Fibroblast of mammary gland (primary cell): Measurements from ENCODE around the gene MTHFR.

Experiments
- DNase-seq: peaks from one replicate; pipeline ENCODE4 v3.0.0-alpha.2; 2010; ENCODE audit warnings: low read depth
- H3K4me3 ChIP-seq: 2 replicates; pipeline ENCODE4 v1.5.1; 2011; ENCODE audit warnings: low read depth, mild to moderate bottlenecking, low read length, moderate library complexity; ENCODE audit not compliant: control insufficient read depth
- TF ChIP-seq, protein P1 (sequence below): conservative IDR thresholded peaks from 2 replicates; pipeline ENCODE4 v1.5.1; 2011; ENCODE audit warnings: low read depth, low read length, inconsistent platforms; ENCODE audit not compliant: control insufficient read depth, insufficient read depth

The MTHFR gene

DNA sequence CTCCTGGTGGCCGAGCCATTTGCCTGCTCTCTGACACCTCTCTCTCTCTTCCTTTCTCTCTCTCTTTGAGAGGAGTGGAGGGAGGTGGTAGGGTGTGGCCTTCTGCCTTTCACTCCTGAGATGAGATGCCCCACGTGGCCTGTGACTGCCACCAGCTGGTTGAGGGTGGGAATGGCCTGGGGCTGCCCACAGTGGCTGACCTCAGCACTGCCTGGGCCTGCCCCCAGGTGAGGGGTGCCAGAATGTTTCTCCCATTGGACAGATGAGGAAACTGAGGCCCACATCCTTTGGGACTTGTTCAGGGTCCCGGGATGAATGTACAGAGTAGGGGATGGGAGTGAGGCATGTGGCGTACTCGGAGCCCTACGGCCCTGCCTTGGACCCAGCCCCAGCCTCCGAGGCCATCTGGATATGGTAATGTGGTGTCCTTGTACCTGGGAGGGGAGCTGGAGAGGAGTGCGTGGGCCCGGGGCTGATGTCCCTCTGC, 56.5 kb downstream of the MTHFR start:
- TF ChIP-seq, protein P1, sequence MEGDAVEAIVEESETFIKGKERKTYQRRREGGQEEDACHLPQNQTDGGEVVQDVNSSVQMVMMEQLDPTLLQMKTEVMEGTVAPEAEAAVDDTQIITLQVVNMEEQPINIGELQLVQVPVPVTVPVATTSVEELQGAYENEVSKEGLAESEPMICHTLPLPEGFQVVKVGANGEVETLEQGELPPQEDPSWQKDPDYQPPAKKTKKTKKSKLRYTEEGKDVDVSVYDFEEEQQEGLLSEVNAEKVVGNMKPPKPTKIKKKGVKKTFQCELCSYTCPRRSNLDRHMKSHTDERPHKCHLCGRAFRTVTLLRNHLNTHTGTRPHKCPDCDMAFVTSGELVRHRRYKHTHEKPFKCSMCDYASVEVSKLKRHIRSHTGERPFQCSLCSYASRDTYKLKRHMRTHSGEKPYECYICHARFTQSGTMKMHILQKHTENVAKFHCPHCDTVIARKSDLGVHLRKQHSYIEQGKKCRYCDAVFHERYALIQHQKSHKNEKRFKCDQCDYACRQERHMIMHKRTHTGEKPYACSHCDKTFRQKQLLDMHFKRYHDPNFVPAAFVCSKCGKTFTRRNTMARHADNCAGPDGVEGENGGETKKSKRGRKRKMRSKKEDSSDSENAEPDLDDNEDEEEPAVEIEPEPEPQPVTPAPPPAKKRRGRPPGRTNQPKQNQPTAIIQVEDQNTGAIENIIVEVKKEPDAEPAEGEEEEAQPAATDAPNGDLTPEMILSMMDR, result peak; percentile 35
- no peak overlapping the region for H3K4me3 ChIP-seq
- peak; percentile 16 for DNase-seq

DNA sequence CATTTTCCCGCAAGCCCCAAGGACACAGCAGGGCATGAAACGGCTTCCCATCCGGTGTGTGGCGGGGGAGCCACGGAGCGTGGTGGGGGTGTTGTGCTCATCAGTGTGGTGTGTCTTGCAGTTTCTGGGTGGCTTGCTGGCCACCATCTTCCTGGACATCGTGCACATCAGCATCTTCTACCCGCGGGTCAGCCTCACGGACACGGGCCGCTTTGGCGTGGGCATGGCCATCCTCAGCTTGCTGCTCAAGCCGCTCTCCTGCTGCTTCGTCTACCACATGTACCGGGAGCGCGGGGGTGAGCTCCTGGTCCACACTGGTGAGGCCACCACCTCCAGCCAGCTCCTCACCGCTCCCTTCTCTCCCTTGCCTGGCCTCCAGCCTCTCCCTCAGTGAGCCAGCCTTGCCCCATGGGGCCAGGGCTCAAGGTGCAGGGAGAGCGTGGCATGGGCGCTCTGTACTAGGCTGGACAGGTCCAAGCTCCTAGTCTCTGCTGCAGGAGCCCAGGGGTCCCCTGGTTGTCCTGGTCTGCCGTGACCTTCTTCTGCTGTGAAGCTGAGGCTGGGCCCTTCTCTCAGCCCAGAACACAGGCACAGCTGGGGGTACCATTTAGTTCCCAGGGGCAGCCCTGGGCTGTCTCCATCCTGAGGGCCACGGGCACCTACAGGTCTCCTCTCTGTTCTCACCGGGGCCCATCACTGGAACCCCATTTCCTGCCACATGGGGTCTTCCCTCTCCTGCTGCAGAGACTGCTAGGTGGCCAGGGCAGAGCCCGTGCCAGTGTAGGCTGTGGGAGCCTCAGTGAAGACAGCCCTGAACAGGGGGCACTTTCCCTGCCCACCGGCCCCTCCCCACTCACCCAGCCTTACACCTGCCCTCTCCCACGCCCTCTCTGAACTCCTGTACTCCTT, 57.2 kb downstream of the MTHFR start:
- TF ChIP-seq, protein P1, result no peak
- no peak overlapping the region for H3K4me3 ChIP-seq
- no peak for DNase-seq

DNA sequence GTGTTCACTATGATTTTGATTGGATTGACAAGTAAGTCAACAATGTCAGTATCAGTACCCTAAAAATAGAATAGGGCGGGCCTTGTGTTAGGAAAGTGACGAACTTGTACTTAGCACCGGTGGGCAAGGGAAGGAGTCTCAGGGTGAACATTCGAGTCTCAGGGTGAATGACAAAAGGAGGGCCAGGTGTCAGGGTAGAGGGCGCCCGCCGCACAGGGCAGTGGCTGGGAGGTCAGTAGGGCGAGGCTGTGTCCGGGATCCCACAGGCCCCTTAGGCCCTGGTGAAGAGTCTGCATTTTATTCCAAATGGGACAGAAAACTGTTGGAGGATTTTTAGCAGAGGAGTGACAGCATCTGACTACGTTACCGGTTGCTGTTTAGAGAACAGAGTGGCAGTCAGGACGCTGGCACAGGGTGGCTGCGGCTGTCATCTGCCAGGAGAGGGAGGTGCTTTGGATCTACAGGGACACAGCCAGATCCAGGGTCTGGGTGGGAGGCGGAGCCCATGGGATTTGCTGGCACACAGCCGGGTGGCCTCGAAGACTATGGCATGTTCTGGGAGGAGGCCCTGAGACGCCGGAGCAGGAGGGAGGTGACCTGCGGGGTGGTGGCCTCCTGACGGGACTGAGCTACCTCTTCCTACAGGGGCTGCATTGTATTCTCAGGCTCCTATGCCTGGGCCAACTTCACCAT, 58.8 kb downstream of the MTHFR start:
- no peak overlapping the region for H3K4me3 ChIP-seq
- no peak for DNase-seq
- TF ChIP-seq, protein P1, result no peak

DNA sequence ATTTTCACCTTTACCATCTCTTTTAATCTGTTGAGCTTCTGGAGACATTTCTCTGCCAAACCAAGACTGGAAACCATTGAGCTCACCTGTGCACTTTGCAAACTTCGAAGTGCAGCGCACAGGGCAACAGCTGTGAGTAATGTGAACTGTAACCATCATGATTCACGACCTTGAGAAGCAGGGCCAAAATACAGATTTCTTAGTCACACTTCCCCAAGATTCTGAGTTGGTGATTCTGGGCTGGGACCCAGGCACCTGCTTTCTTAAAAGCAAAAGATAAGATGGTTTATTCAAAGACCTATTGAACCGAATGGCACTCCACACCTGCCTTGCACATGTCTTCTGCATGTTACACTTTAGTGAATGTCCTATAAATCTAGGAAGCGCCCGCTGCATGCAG, 59.7 kb downstream of the MTHFR start:
- H3K4me3 ChIP-seq, result no peak overlapping the region
- DNase-seq, result peak; percentile 56
- TF ChIP-seq, protein P1, result no peak

DNA sequence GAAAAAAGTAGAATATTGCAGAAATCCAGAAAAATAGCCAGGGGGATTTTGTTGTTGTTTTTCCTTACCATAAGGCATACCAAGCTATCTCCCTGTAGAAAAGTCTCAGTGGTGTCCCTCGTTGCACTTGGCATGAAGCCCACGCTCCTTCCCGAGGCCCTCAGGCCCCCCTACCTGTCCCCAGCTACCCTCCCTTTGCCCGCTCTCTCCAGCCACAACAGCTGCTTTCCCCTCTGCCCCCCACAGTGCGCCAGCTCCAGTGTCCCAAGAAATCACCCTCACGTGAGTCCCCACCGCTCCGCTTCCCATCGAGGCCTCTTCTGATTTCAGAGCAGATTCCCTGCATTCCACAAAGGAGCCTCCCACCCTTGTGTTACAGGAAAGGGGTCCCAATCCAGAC, 61.5 kb downstream of the MTHFR start:
- TF ChIP-seq, protein P1, result no peak
- DNase-seq, result no peak
- H3K4me3 ChIP-seq, result no peak overlapping the region

DNA sequence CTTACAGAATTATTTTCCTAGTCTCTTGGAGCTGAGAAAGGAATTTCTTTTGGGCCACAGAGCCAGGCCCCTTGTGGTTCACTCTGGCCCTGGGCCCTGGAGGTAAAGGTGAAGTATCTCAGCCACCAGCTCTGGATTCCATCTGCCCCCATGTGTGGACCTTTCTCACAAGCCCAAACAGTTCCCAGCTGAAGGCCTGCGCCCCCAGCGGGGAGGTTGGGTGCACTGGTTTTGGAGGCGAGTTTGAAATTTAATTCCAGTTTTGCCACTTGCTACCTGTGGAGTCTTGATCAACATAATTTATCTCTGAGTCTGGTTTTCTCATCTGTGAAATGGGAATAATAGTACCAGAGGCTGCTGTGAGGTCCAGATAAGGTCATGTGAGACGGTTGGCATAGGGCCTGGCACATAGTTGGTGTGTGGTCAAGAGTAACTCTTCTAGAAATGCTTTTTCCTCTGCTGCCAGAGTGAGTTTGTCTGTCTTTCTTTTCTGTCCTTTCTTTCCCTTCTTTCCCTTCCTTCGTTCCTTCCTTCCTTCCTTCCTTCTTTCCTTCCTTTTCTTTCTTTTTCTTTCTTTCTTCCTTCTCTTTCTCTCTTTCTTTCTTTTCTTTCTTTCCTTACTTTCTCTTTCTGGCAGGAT, 63.7 kb downstream of the MTHFR start:
- DNase-seq, result no peak
- no peak overlapping the region for H3K4me3 ChIP-seq
- TF ChIP-seq, protein P1, result no peak
